H1 (cell line): ENCODE results near the gene MAD2L2. TPM values are rescaled to one million over a fixed set of nuclear protein-coding genes. Genes with fewer than 3 reads are reported as not detected.

Source experiments
- CTCF ChIA-PET: fragments of 300-600 bp; sonication (Branson Sonifier 250); formaldehyde crosslinking; loops from one replicate; lab custom pipeline; 2021; ENCODE audit not compliant: partially characterized antibody; lab: Charles Lee
- POLR2A ChIA-PET: fragments of 300-600 bp; sonication (Branson Sonifier 250); formaldehyde crosslinking; loops from one replicate; lab custom pipeline; 2021; ENCODE audit warnings: inconsistent platforms; ENCODE audit not compliant: partially characterized antibody; lab: Charles Lee
- DNase-seq, 2 experiments: peaks; one replicate each; pipeline versions ENCODE4 v3.0.0 to v3.0.0-alpha.2; 2010 to 2022; ENCODE audit warnings: low spot score in 2 of 2, low read depth in 1 of 2, mixed read lengths in 1 of 2
- FAIRE-seq: peaks from 2 replicates; lab custom pipeline; 2011; peaks lifted over from hg19 to GRCh38; lab: Jason Lieb, UNC
- H2AFZ ChIP-seq: 2 replicates; pipeline ENCODE4 v1.8.1; 2012; ENCODE audit warnings: low read length, inconsistent platforms
- H2AK5ac ChIP-seq: 2 replicates; pipeline ENCODE4 v1.6.1; 2013; ENCODE audit warnings: low read depth, low read length
- H2BK120ac ChIP-seq: replicated peaks from 2 replicates; pipeline ENCODE3; 2013; ENCODE audit warnings: low read depth, low read length, inconsistent platforms
- H2BK12ac ChIP-seq: 2 replicates; pipeline ENCODE4 v1.6.1; 2013; ENCODE audit warnings: low read depth, low read length
- H2BK15ac ChIP-seq: 2 replicates; pipeline ENCODE4 v1.6.1; 2013; ENCODE audit warnings: low read length
- H2BK20ac ChIP-seq: 2 replicates; pipeline ENCODE4 v1.6.1; 2013; ENCODE audit warnings: low read length
- H2BK5ac ChIP-seq: 2 replicates; pipeline ENCODE4 v1.6.1; 2013; ENCODE audit warnings: low read depth, low read length
- H3K14ac ChIP-seq: 2 replicates; pipeline ENCODE4 v1.6.1; 2013; ENCODE audit warnings: inconsistent platforms; ENCODE audit not compliant: insufficient read length
- H3K18ac ChIP-seq: 2 replicates; pipeline ENCODE4 v1.6.1; 2013; ENCODE audit warnings: low read length; ENCODE audit errors: extremely low read depth
- H3K23ac ChIP-seq: 2 replicates; pipeline ENCODE4 v1.6.1; 2013; ENCODE audit warnings: inconsistent platforms; ENCODE audit not compliant: insufficient read length
- H3K23me2 ChIP-seq: 2 replicates; pipeline ENCODE4 v1.6.1; 2013; ENCODE audit warnings: low read depth, low read length
- H3K27ac ChIP-seq: 2 replicates; pipeline ENCODE4 v1.6.1; 2011; ENCODE audit warnings: low read depth, low read length, inconsistent platforms
- H3K27me3 ChIP-seq, 4 experiments: replicated peaks in 1 of 4; 1 replicate in 1 of 4; 2 replicates in 3 of 4; pipeline versions ENCODE4 v1.6.1 to v1.8.1; 2011 to 2013; ENCODE audit warnings: low read length in 3 of 4, mild to moderate bottlenecking in 3 of 4, inconsistent platforms in 2 of 4, mixed read lengths in 2 of 4, moderate library complexity in 1 of 4; ENCODE audit not compliant: control insufficient read depth in 3 of 4, insufficient read depth in 3 of 4; ENCODE audit errors: extremely low read depth in 1 of 4
- H3K36me3 ChIP-seq, 4 experiments: 2 replicates each; pipeline versions ENCODE4 v1.6.1 to v1.8.1; 2011 to 2013; ENCODE audit warnings: mild to moderate bottlenecking in 4 of 4, low read length in 3 of 4, moderate library complexity in 2 of 4, control low read depth in 1 of 4, inconsistent platforms in 1 of 4; ENCODE audit not compliant: insufficient read depth in 4 of 4, control insufficient read depth in 2 of 4
- H3K4ac ChIP-seq: replicated peaks from 2 replicates; pipeline ENCODE3; 2013; ENCODE audit warnings: low read length, low read depth, mixed read lengths, inconsistent platforms; ENCODE audit not compliant: insufficient read length
- H3K4me1 ChIP-seq, 4 experiments: replicated peaks in 1 of 4; 1 replicate in 1 of 4; 2 replicates in 3 of 4; pipeline versions ENCODE4 v1.6.1 to v1.8.1; 2011 to 2013; ENCODE audit warnings: low read length in 3 of 4, inconsistent platforms in 2 of 4, mixed read lengths in 1 of 4; ENCODE audit not compliant: insufficient read depth in 4 of 4, control insufficient read depth in 3 of 4
- H3K4me2 ChIP-seq, 2 experiments: 2 replicates each; pipeline versions ENCODE4 v1.6.1 to v1.8.1; 2011 to 2013; ENCODE audit warnings: low read depth in 2 of 2, low read length in 2 of 2, control low read depth in 1 of 2, inconsistent platforms in 1 of 2, mild to moderate bottlenecking in 1 of 2; ENCODE audit not compliant: insufficient read depth in 1 of 2
- H3K4me3 ChIP-seq, 4 experiments: fragments of 200-600, 300-600 bp in 1 of 4; sonication (generic), shearing (Covaris generic), sonication (Bioruptor Twin) in 1 of 4; 2 replicates each; pipeline versions ENCODE4 v1.5.1 to v1.8.1; 2011 to 2016; ENCODE audit warnings: low read length in 4 of 4, low read depth in 3 of 4, control low read depth in 2 of 4, inconsistent platforms in 2 of 4, mild to moderate bottlenecking in 2 of 4, mixed read lengths in 1 of 4, moderate library complexity in 1 of 4; ENCODE audit not compliant: insufficient read depth in 2 of 4; ENCODE audit errors: extremely low read depth in 1 of 4
- H3K56ac ChIP-seq: replicated peaks from 2 replicates; pipeline ENCODE3; 2013; ENCODE audit warnings: low read depth, mild to moderate bottlenecking, mixed read lengths, low read length, inconsistent platforms; ENCODE audit not compliant: insufficient read length
- H3K79me1 ChIP-seq: 2 replicates; pipeline ENCODE4 v1.6.1; 2013; ENCODE audit warnings: low read depth, low read length, control low read depth
- H3K79me2 ChIP-seq, 2 experiments: 2 replicates each; pipeline versions ENCODE4 v1.6.1 to v1.8.1; 2012 to 2013; ENCODE audit warnings: low read length in 2 of 2, mild to moderate bottlenecking in 2 of 2, inconsistent platforms in 1 of 2; ENCODE audit not compliant: insufficient read depth in 2 of 2, control insufficient read depth in 1 of 2
- H3K9ac ChIP-seq, 4 experiments: replicated peaks in 1 of 4; 1 replicate in 1 of 4; 2 replicates in 3 of 4; pipeline versions ENCODE4 v1.6.1 to v1.8.1; 2011 to 2013; ENCODE audit warnings: low read depth in 3 of 4, low read length in 3 of 4, control low read depth in 2 of 4, mild to moderate bottlenecking in 2 of 4, moderate library complexity in 2 of 4, inconsistent platforms in 1 of 4; ENCODE audit errors: extremely low read depth in 1 of 4
- H3K9me3 ChIP-seq, 2 experiments: 2 replicates each; pipeline versions ENCODE4 v1.6.1 to v1.8.1; 2012 to 2013; ENCODE audit warnings: mild to moderate bottlenecking in 2 of 2, moderate library complexity in 2 of 2, control low read depth in 1 of 2, inconsistent platforms in 1 of 2, low read depth in 1 of 2, low read length in 1 of 2, mixed read lengths in 1 of 2; ENCODE audit not compliant: insufficient read depth in 2 of 2
- H4K20me1 ChIP-seq, 2 experiments: replicated peaks in 1 of 2; 2 replicates each; pipeline versions ENCODE3 to v1.8.1; 2011 to 2013; ENCODE audit warnings: inconsistent platforms in 2 of 2, low read length in 2 of 2, mild to moderate bottlenecking in 1 of 2; ENCODE audit not compliant: insufficient read depth in 2 of 2, control insufficient read depth in 1 of 2
- H4K5ac ChIP-seq: 2 replicates; pipeline ENCODE4 v1.6.1; 2013; ENCODE audit warnings: low read length, low read depth, mixed read lengths, inconsistent platforms; ENCODE audit not compliant: insufficient read length
- H4K8ac ChIP-seq: 2 replicates; pipeline ENCODE4 v1.8.0; 2013; ENCODE audit warnings: mild to moderate bottlenecking, moderate library complexity, low read length, inconsistent platforms; ENCODE audit not compliant: insufficient read depth; ENCODE audit errors: extremely low read depth
- H4K91ac ChIP-seq: replicated peaks from 2 replicates; pipeline ENCODE3; 2013; ENCODE audit warnings: low read length, mixed read lengths, inconsistent platforms; ENCODE audit not compliant: insufficient read length
- CTBP2 ChIP-seq: IDR thresholded peaks from 2 replicates; pipeline ENCODE4 v1.7.0; 2011; ENCODE audit warnings: borderline replicate concordance, mild to moderate bottlenecking, moderate library complexity, mixed read lengths, low read length; ENCODE audit not compliant: insufficient read depth, insufficient read length
- CTCF ChIP-seq, 3 experiments: IDR thresholded peaks; 1 replicate in 2 of 3; 2 replicates in 1 of 3; pipeline versions ENCODE4 v1.5.1 to v1.6.1; 2011; ENCODE audit warnings: low read length in 3 of 3, mild to moderate bottlenecking in 3 of 3, inconsistent platforms in 2 of 3, low read depth in 1 of 3, moderate library complexity in 1 of 3; ENCODE audit not compliant: insufficient read depth in 1 of 3; ENCODE audit errors: control extremely low read depth in 1 of 3
- NANOG ChIP-seq: IDR thresholded peaks from 2 replicates; pipeline ENCODE4 v1.6.1; 2011; ENCODE audit warnings: low read length, low read depth, mild to moderate bottlenecking, inconsistent platforms; ENCODE audit not compliant: insufficient read depth, poor library complexity, severe bottlenecking
- TAF1 ChIP-seq: IDR thresholded peaks from 2 replicates; pipeline ENCODE4 v1.6.1; 2011; ENCODE audit warnings: mild to moderate bottlenecking, low read depth, low read length
- TAF7 ChIP-seq: optimal IDR thresholded peaks from 2 replicates; pipeline ENCODE3; 2011; ENCODE audit warnings: low read depth, mild to moderate bottlenecking, inconsistent platforms, low read length, moderate library complexity, borderline replicate concordance
- ZNF274 ChIP-seq: IDR thresholded peaks from 2 replicates; pipeline ENCODE4 v1.7.0; 2012; ENCODE audit warnings: low read length, borderline replicate concordance; ENCODE audit errors: extremely low read depth
- WGBS, 2 experiments: shearing (Covaris generic) in 1 of 2; methylation state at CpG; one replicate each; pipeline versions ENCODE4 v1.1.6 to v1.1.7; 2013 to 2015; ENCODE audit warnings: low lambda C conversion rate in 2 of 2, mixed read lengths in 2 of 2, inconsistent platforms in 1 of 2, low coverage in 1 of 2, missing lambda C conversion rate in 1 of 2; ENCODE audit not compliant: insufficient replicate concordance in 2 of 2, insufficient coverage in 1 of 2, insufficient read length in 1 of 2; ENCODE audit errors: extremely low coverage in 1 of 2, missing lambda C conversion rate in 1 of 2; 5-methylcytosine and 5-hydroxymethylcytosine counted together
- polyA plus RNA-seq, 7 experiments: library from polyadenylated mRNA; depleted of rRNA in 3 of 7; stranded (reverse) in 5 of 7; unstranded in 2 of 7; fragments of >200 nt in 5 of 7; fragments of 200-250 nt in 2 of 7; gene quantifications; 1 replicate in 5 of 7; 2 replicates in 1 of 7; 4 replicates in 1 of 7; pipeline versions ENCODE4 v1.2.1 to v1.2.3, GENCODE V29; 2011 to 2013; ENCODE audit warnings: missing spikeins in 2 of 7, mixed read lengths in 2 of 7
- total RNA-seq: library from RNA; stranded (reverse); fragmentation: NEBNext Ultra II Directional; extraction: Animal tissue kit (Norgen Biotek cat#: 25700); gene quantifications from 2 replicates; pipeline ENCODE4 v1.2.1, GENCODE V29; 2021

MAD2L2 gene
- total and polyA plus RNA-seq, 2 of the 8 experiments (the other 6 are each of a cell fraction or from before 2014, with no cell fraction given): 310 to 469 TPM

GRCh38 chr1:11703357-11704193 lies 22.6 kb upstream of the MAD2L2 start:
- Histone ChIP-seq H2AFZ (no peak overlapping the region; the same call in 1 of the 2 replicates), H2BK5ac (peak overlapping the region; percentile 55; the same call in 1 of the 2 replicates), H4K5ac (no peak overlapping the region), H2BK15ac (peak overlapping the region; percentile 76; the same call in 1 of the 2 replicates), H3K18ac (peak overlapping the region; percentile 2; the same call in 1 of the 2 replicates), H3K79me1 (peaks cover 9% of the 10 kb centered on the region), H3K4me2 (peak overlapping the region; percentile 7 to 21; a peak in 2 of 4 replicates), H3K27ac (no peak overlapping the region), H3K4me3 (no peak overlapping the region), H2BK120ac (peak overlapping the region; percentile 10), H3K27me3 (no peaks in the 10 kb centered on the region; a peak in 1 of 7 replicates), H2AK5ac (peak overlapping the region; percentile 95), H4K91ac (peak overlapping the region; percentile 50), H3K4ac (peak overlapping the region; percentile 17), H3K36me3 (peaks cover 0 to 6% (median 0%) of the 10 kb centered on the region in 4 experiments; a peak in 1 of 8 replicates), H3K79me2 (peaks cover 6 to 12% of the 10 kb centered on the region in 2 experiments; a peak in 2 of 4 replicates), H3K23ac (no peak overlapping the region), H3K23me2 (peaks cover 6% of the 10 kb centered on the region), H3K56ac (no peak overlapping the region), H2BK20ac (peak overlapping the region; percentile 94), H4K8ac (no peak overlapping the region), H3K4me1 (peaks cover 7 to 51% (median 34%) of the 10 kb centered on the region in 4 experiments), H3K9me3 (no peaks in the 10 kb centered on the region), H3K9ac (no peak overlapping the region), H2BK12ac (peak overlapping the region; percentile 91; the same call in 1 of the 2 replicates), H4K20me1 (peaks cover 0 to 7% of the 10 kb centered on the region in 2 experiments), H3K14ac (no peak overlapping the region)
- ChIA-PET CTCF (interaction anchor here (1.3 to 9.2 kb wide), 7 partner anchors 8 to 58 kb away, joined by 3 to 266 read pairs (median 13); partner anchors contain the start of genes DRAXIN and MAD2L2), POLR2A (interaction anchor here (1.0 to 14.6 kb wide), 6 partner anchors 11 to 84 kb away, joined by 4 to 329 read pairs (median 8); partner anchors contain the start of genes DRAXIN, FBXO44, FBXO6 and MAD2L2)
- DNase-seq: no peak
- no peak for FAIRE-seq
- 86% methylated on average over 8 of the region's 8 CpGs; no CpG with 5 or more reads in 1 of the 2 experiments for WGBS, 2 experiments
- TF ChIP-seq NANOG: no peak
- no peak for TF ChIP-seq TAF1
- TF ChIP-seq CTCF (IDR thresholded peaks at IDR 0.05; ENCODE audit: control extremely low read depth in 1 of 3, insufficient read depth in 1 of 3, low read depth in 1 of 3, low read length in 3 of 3): no peak
- TF ChIP-seq TAF7: no peak
- no peak for TF ChIP-seq CTBP2
- no peak for TF ChIP-seq ZNF274
